Tibial nerve (tissue), 4 donors: Measurements from ENCODE around the gene ZKSCAN4. TPM values are rescaled to one million over a fixed set of nuclear protein-coding genes. Genes with fewer than 3 reads are reported as not detected.
A peak's percentile ranks its signal among the peaks of the same experiment; 100 is the strongest.

ENCODE experiments used
- DNase-seq, 2 donors: peaks; one replicate each; pipeline ENCODE4 v3.0.0-alpha.2; 2019; ENCODE audit warnings: low spot score in 2 of 2
- H3K27ac ChIP-seq, 4 donors: fragments of 200-600 bp; sonication (generic) in 3 of 4; one replicate each; pipeline ENCODE4 v1.5.1; 2017 to 2019; ENCODE audit warnings: mild to moderate bottlenecking in 1 of 4
- H3K27me3 ChIP-seq, 2 donors: fragments of 200-600 bp; sonication (generic) in 1 of 2; one replicate each; pipeline versions ENCODE4 v1.5.1 to v1.6.0; 2017 to 2019
- H3K36me3 ChIP-seq, 3 donors: fragments of 200-600 bp; sonication (generic); one replicate each; pipeline ENCODE4 v1.5.1; 2018 to 2019
- H3K4me1 ChIP-seq, 4 donors: fragments of 200-600 bp; sonication (generic) in 3 of 4; one replicate each; pipeline ENCODE4 v1.5.1; 2017 to 2019
- H3K4me3 ChIP-seq, 4 donors: fragments of 200-600 bp; sonication (generic) in 3 of 4; one replicate each; pipeline ENCODE4 v1.5.1; 2017 to 2019; ENCODE audit warnings: mild to moderate bottlenecking in 1 of 4, moderate library complexity in 1 of 4
- H3K9me3 ChIP-seq, 4 donors: fragments of 200-600 bp; sonication (generic) in 3 of 4; one replicate each; pipeline ENCODE4 v1.5.1; 2017 to 2019
- EP300 ChIP-seq, 2 donors: sonication (generic); formaldehyde crosslinking; IDR thresholded peaks; one replicate each; pipeline ENCODE4 v1.6.1; 2017; ENCODE audit warnings: antibody characterized with exemption in 2 of 2, mild to moderate bottlenecking in 1 of 2
- POLR2A ChIP-seq, 2 donors: fragments of 450-650 bp; IDR thresholded peaks; one replicate each; pipeline ENCODE4 v1.6.1; 2017; ENCODE audit warnings: antibody characterized with exemption in 2 of 2, mild to moderate bottlenecking in 2 of 2, moderate library complexity in 2 of 2
- WGBS, 2 donors: methylation state at CpG; one replicate each; pipeline ENCODE4 v1.1.5; 2018; 5-methylcytosine and 5-hydroxymethylcytosine counted together
- total RNA-seq, 4 donors: library from RNA; depleted of rRNA; stranded (reverse); fragments of >200 nt; gene quantifications; one replicate each; pipeline ENCODE4 v1.1.0, GENCODE V29; 2016
- TF ChIP-seq, protein P1 (sequence below), 5 experiments: fragments of 200-600 bp in 3 of 5; fragments of 450-650 bp in 2 of 5; sonication (generic) in 3 of 5; IDR thresholded peaks; one replicate each; pipeline ENCODE4 v1.5.1; 2016 to 2019; ENCODE audit warnings: antibody characterized with exemption in 5 of 5, mild to moderate bottlenecking in 3 of 5, moderate library complexity in 2 of 5

ZKSCAN4 gene
- total RNA-seq, 4 donors from 2014 or later: 3.5 to 9.2 (median 7.3) TPM

DNA sequence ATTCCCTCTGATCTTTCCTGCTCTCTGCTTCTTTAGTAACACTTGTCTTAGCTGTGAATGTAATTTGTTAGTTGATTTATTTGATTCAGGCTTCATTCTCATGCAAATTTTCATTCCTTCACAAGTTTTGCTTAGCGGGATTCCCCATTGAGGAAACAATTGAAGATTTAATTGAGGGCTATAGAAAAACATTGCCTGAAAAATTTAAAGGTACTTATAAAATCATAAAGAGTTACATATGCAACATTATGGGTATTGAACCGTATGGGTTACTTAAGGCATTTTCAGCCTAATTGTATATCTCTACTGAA is 38.9 kb downstream of the ZKSCAN4 start:
- Histone ChIP-seq H3K4me3 (no peak overlapping the region), H3K4me1 (peaks cover 0 to 24% (median 2%) of the 10 kb centered on the region in 4 donors), H3K27me3 (peaks cover 0 to 88% of the 10 kb centered on the region in 2 donors), H3K9me3 (no peaks in the 10 kb centered on the region), H3K27ac (no peak overlapping the region), H3K36me3 (no peaks in the 10 kb centered on the region)
- 20 to 22% methylated on average over 2 of the region's 2 CpGs for WGBS, 2 donors
- TF ChIP-seq POLR2A (IDR thresholded peaks at IDR 0.05) (no peak), EP300 (IDR thresholded peaks at IDR 0.05) (no peak)
- TF ChIP-seq, protein P1, sequence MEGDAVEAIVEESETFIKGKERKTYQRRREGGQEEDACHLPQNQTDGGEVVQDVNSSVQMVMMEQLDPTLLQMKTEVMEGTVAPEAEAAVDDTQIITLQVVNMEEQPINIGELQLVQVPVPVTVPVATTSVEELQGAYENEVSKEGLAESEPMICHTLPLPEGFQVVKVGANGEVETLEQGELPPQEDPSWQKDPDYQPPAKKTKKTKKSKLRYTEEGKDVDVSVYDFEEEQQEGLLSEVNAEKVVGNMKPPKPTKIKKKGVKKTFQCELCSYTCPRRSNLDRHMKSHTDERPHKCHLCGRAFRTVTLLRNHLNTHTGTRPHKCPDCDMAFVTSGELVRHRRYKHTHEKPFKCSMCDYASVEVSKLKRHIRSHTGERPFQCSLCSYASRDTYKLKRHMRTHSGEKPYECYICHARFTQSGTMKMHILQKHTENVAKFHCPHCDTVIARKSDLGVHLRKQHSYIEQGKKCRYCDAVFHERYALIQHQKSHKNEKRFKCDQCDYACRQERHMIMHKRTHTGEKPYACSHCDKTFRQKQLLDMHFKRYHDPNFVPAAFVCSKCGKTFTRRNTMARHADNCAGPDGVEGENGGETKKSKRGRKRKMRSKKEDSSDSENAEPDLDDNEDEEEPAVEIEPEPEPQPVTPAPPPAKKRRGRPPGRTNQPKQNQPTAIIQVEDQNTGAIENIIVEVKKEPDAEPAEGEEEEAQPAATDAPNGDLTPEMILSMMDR (IDR thresholded peaks at IDR 0.05): no peak
- DNase-seq: no peak

DNA sequence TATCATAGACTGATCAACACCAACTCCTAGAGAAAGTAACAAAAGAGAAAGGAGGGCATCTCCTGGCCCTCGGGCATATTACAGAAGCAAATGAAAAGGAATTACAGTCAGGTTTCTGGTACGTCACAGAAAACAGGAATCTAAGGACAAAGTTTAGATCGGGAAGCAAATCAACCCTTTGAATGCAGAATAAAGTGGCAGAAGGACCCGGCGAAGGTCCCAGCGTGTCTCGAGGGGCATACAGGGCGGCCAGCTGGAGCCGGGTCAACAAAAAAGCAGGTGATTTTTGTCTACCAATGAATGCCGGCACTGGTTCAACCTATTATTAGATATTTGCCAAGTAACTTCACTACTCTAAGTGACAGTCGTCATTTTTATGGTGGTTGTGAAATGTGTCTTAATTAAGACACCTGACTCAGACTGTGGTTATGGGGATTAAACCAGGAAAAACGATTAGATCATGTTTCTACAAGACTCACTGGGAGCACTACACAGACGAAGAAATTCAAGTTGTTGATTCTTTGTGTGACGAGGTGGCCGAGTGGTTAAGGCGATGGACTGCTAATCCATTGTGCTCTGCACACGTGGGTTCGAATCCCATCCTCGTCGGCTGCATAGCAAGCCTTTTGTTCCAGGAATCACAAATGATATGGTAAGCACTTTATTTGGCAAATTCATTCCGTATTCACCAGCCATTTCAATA is 39.4 kb downstream of the ZKSCAN4 start:
- H3K36me3 ChIP-seq: no peaks in the 10 kb centered on the region
- H3K9me3 ChIP-seq: no peaks in the 10 kb centered on the region
- peaks cover 0 to 24% (median 4%) of the 10 kb centered on the region in 4 donors for H3K4me1 ChIP-seq
- 2% methylated on average over 21 of the region's 21 CpGs for WGBS, 2 donors
- H3K4me3 ChIP-seq: peak overlapping the region; percentile 2 to 43 (median 16)
- peak overlapping the region in 1 of 4 donors; percentile 8 for H3K27ac ChIP-seq
- no peak for TF ChIP-seq POLR2A (IDR thresholded peaks at IDR 0.05)
- TF ChIP-seq, protein P1 (IDR thresholded peaks at IDR 0.05): no peak
- TF ChIP-seq EP300 (IDR thresholded peaks at IDR 0.05): no peak
- DNase-seq: no peak
- H3K27me3 ChIP-seq: peaks cover 0 to 90% of the 10 kb centered on the region in 2 donors

DNA sequence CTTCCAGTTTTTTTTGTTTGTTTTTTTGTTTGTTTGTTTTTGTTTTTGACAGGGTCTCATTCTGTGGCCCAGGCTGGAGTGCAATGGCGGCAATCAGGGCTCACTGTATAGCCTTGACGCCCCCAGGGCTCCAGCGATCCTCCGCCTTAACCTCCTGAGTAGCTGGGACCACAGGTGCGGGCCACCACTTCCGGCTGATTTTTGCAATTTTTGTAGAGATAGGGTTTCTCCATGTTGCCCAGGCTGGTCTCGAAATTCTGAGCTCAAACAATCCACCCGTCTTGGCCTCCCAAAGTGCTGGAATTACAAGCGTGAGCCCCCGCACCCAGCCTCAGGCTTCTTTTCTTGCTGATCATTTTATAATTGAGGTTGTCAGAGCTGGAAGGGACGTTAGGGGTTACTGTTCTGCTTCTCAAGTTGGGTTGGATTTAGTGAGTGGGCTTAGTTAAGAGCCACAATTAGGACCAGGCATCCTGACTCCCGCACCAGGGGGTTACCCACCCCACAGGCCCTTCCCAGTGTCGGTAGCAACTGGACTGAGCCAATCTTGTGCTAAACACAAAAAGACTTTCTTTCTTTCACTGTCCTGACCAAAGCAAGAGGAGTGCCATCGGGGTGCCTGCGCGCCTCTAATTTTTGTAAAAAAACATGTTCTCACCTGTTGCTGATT is 40.1 kb downstream of the ZKSCAN4 start:
- no peaks in the 10 kb centered on the region for H3K9me3 ChIP-seq
- peaks cover 0 to 29% (median 8%) of the 10 kb centered on the region in 4 donors for H3K4me1 ChIP-seq
- TF ChIP-seq POLR2A (IDR thresholded peaks at IDR 0.05) (no peak), EP300 (IDR thresholded peaks at IDR 0.05) (no peak)
- TF ChIP-seq, protein P1 (IDR thresholded peaks at IDR 0.05): no peak
- no peak overlapping the region for H3K27ac ChIP-seq
- whole genome bisulfite sequencing, 2 donors: 9 to 10% methylated on average over 16 of the region's 16 CpGs
- no peaks in the 10 kb centered on the region for H3K36me3 ChIP-seq
- peak overlapping the region; percentile 2 to 43 (median 16) for H3K4me3 ChIP-seq
- no peak for DNase-seq
- peaks cover 0 to 95% of the 10 kb centered on the region in 2 donors for H3K27me3 ChIP-seq

DNA sequence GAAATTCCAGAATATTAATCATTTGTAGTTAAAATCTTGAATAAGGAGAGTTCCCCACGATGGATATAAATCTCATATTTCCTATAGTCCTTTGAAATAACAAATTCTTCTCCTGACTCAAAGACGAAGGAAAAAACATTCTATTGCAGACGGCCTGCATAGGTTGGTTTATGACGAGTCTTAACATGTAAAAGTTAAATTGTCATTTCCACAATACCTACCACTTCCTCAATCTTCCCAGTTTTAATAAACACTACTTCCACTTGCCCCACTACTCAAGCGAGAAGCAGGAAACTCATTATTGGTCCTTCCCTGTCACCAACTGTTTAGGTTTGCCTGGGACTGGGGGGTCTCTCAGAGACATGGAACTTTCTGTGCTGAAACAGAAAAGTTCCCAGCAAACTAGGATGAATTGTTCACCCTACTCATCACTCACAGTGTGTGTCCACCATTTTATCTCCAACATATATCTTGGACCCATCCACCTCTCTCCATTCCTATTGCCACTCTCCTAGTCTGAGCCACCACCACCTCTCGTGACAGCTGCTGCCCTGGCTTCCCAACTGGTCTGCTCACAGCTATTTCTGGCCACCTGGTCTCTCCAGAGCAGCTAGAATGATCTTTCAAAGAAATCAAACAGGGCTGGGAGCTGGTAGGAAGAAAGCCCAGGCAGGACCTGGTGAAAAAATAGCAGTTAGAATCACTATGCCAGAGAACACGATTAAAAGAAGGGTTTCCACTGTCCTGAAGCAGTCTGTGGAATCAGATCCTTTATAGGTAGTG is 42.1 kb downstream of the ZKSCAN4 start:
- no peak overlapping the region for H3K4me3 ChIP-seq
- no peak overlapping the region for H3K27ac ChIP-seq
- no peak for TF ChIP-seq POLR2A (IDR thresholded peaks at IDR 0.05)
- TF ChIP-seq EP300 (IDR thresholded peaks at IDR 0.05): no peak
- TF ChIP-seq, protein P1 (IDR thresholded peaks at IDR 0.05): no peak
- DNase-seq: no peak
- H3K9me3 ChIP-seq: no peaks in the 10 kb centered on the region
- H3K4me1 ChIP-seq: peaks cover 0 to 31% (median 9%) of the 10 kb centered on the region in 4 donors
- 49 to 57% methylated on average over 7 of the region's 7 CpGs for WGBS, 2 donors
- H3K27me3 ChIP-seq: peaks cover 0 to 100% of the 10 kb centered on the region in 2 donors
- H3K36me3 ChIP-seq: no peaks in the 10 kb centered on the region
